ENCODE results near the gene PACS2. TPM values are rescaled to one million over a fixed set of nuclear protein-coding genes. Genes with fewer than 3 reads are reported as not detected.

The PACS2 gene
- polyA plus RNA-seq, 1 of the 3 experiments (the other 2 are of a cell fraction): 42.7 TPM

- TF ChIP-seq RCOR1 (IDR thresholded peaks at IDR 0.05; ENCODE audit: low read length) (no peak), FOSL2 (IDR thresholded peaks at IDR 0.05; ENCODE audit: borderline replicate concordance, low read depth) (no peak), SMC3 (IDR thresholded peaks at IDR 0.05; ENCODE audit: low read depth, low read length) (no peak), NRF1 (IDR thresholded peaks at IDR 0.05; ENCODE audit: low read depth, low read length) (no peak), USF1 (IDR thresholded peaks at IDR 0.05; ENCODE audit: borderline replicate concordance, low read depth) (no peak)
Observed at GRCh38 chr14:105387530-105387922, 73.0 kb downstream of the PACS2 start (continued).

GRCh38 chr14:105388110-105388951, 73.8 kb downstream of the PACS2 start:
- POLR2A ChIA-PET: no interaction called here
- 98% methylated on average over 9 of the region's 25 CpGs for WGBS (ENCODE audit: low lambda C conversion rate)
- Histone ChIP-seq H4K20me1 (ENCODE audit: insufficient read depth) (no peaks in the 10 kb centered on the region), H3K27me3 (ENCODE audit: insufficient read depth) (no peaks in the 10 kb centered on the region), H3K4me1 (ENCODE audit: control insufficient read depth in 1 of 2, insufficient read depth in 2 of 2, low read depth in 1 of 2, low read length in 1 of 2) (peaks cover 0 to 7% of the 10 kb centered on the region in 2 experiments; a peak in 1 of 4 replicates), H2AFZ (ENCODE audit: low read depth) (no peak overlapping the region), H3K4me2 (no peak overlapping the region), H3K9me2 (no peaks in the 10 kb centered on the region), H3F3A (replicated peaks; ENCODE audit: insufficient read depth) (no peaks in the 10 kb centered on the region), H3K36me3 (replicated peaks in 1 of 2; ENCODE audit: control insufficient read depth in 1 of 2, insufficient read depth in 2 of 2, low read length in 1 of 2) (peaks cover 0 to 44% of the 10 kb centered on the region in 2 experiments), H3K9me3 (no peaks in the 10 kb centered on the region), H3K4me3 (ENCODE audit: low read depth in 2 of 2, low read length in 1 of 2) (no peak overlapping the region), H3K27ac (ENCODE audit: low read depth in 2 of 2, low read length in 1 of 2) (no peak overlapping the region; a peak in 1 of 4 replicates), H3K9ac (no peak overlapping the region), H3K79me2 (ENCODE audit: insufficient read depth) (no peaks in the 10 kb centered on the region)
- CTCF ChIA-PET: interaction anchor here (0.9 to 3.8 kb wide), 5 partner anchors 9 to 140 kb away, joined by 3 to 21 read pairs (median 3); no protein-coding TSS in a partner anchor
- no peak for TF ChIP-seq GABPA (IDR thresholded peaks at IDR 0.05; ENCODE audit: low read depth)
- TF ChIP-seq FOSL2 (IDR thresholded peaks at IDR 0.05; ENCODE audit: borderline replicate concordance, low read depth): no peak
- no peak for TF ChIP-seq MEF2A (IDR thresholded peaks at IDR 0.05; ENCODE audit: borderline replicate concordance, low read depth)
- no peak for TF ChIP-seq RFX5 (IDR thresholded peaks at IDR 0.05; ENCODE audit: low read length)
- no peak for TF ChIP-seq IRF3 (IDR thresholded peaks at IDR 0.05; ENCODE audit: low read depth, low read length)
- TF ChIP-seq TCF12 (IDR thresholded peaks at IDR 0.05): no peak
- TF ChIP-seq USF1 (IDR thresholded peaks at IDR 0.05; ENCODE audit: borderline replicate concordance, low read depth): no peak
- TF ChIP-seq EZH2phosphoT487 (IDR thresholded peaks at IDR 0.05; ENCODE audit: borderline replicate concordance, low read depth): no peak
- no peak for TF ChIP-seq TAF1 (IDR thresholded peaks at IDR 0.05; ENCODE audit: borderline replicate concordance, low read depth, low read length)
- no peak for TF ChIP-seq ELF1 (IDR thresholded peaks at IDR 0.05)
- TF ChIP-seq PBX3 (IDR thresholded peaks at IDR 0.05): no peak
- TF ChIP-seq POLR2AphosphoS5 (IDR thresholded peaks at IDR 0.05; ENCODE audit: low read depth, low read length): no peak
- no peak for TF ChIP-seq REST (IDR thresholded peaks at IDR 0.05; ENCODE audit: low read depth, low read length)
- TF ChIP-seq CHD2 (IDR thresholded peaks at IDR 0.05; ENCODE audit: low read length, partially characterized antibody): no peak
- no peak for TF ChIP-seq GATA2 (CRISPR knock-in tag; IDR thresholded peaks at IDR 0.05)
- no peak for DNase-seq

Data from SK-N-SH (cell line).